H54 (cell line): ENCODE measurements around the gene MBD3L2B.
"Not testable (repeated sequence)": the region's sequence is repeated elsewhere in the genome, so short reads cannot be mapped to it uniquely, and the experiment has no call there.

Experiments used
- DNase-seq: peaks from one replicate; pipeline ENCODE4 v3.0.0; 2011; ENCODE audit warnings: low spot score, mixed read lengths; ENCODE audit not compliant: insufficient read length
- FAIRE-seq: peaks from 3 replicates; lab custom pipeline; 2011; peaks lifted over from hg19 to GRCh38; lab: Jason Lieb, UNC
- POLR2A ChIP-seq: IDR thresholded peaks from 2 replicates; pipeline ENCODE4 v1.6.1; 2011; ENCODE audit warnings: low read depth, mild to moderate bottlenecking, low read length

The MBD3L2B gene

DNA sequence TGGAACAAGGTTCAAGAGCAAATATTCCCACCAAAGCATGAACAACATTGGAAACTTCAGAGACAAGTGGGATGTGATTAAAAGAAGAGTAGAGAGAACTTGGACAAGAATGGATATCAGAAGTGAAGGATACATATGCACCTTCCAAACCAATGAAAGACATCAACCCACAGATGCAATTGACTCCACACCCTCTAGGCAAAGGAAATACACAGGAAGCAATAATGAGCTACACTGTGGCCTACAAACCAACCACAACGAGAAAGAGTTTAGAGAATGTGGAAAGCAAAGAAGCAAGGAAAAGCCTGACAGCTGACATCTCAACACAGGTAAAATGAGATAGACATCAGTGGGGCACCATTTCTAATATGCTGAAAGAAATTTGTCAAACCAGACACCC, 7.6 kb upstream of the MBD3L2B start:
- not testable (repeated sequence) for FAIRE-seq

DNA sequence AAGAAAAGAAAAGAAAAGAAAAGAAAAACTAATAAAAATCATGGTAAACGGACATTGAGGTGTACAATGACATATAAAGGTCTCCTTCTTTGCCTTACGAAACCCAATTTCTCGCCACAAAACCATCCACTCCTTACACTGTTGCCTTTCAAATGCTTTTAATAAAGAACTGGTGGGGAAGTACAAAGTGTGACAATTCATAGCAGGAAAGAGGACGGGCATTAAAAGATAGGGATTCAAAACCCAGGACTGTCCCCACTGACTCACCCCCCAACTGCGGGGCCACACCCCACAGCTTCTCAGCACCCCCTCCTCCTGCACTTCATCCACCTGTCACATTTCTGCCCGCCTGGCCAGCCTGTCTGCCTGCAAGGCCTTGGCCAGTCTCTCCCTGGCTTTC, 2.4 kb downstream of the MBD3L2B start:
- no peak for FAIRE-seq
- DNase-seq: no peak
- no peak for TF ChIP-seq POLR2A

More for the DNA sequence above, 7.6 kb upstream of the MBD3L2B start:
- not testable (repeated sequence) for DNase-seq

DNA sequence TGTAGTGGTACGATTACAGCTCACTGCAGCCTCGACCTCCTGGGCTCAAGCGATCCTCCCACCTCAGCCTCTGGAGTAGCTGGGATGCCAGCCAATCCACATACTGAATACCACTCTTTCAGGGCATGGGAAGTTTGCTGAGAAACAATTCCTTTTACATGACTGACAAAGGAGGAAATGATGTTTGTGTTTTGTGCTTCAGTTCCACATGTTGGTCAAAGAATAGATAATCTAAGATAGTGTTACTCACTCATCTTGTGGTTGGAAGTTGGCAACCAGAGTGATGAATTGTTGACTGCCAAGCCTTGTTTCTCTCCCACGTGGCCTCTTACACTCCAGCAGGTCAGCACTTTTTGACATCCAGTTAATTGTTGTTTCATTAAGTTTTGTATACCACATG, 7.6 kb downstream of the MBD3L2B start:
- DNase-seq: no peak
- no peak for TF ChIP-seq POLR2A
- no peak for FAIRE-seq

DNA sequence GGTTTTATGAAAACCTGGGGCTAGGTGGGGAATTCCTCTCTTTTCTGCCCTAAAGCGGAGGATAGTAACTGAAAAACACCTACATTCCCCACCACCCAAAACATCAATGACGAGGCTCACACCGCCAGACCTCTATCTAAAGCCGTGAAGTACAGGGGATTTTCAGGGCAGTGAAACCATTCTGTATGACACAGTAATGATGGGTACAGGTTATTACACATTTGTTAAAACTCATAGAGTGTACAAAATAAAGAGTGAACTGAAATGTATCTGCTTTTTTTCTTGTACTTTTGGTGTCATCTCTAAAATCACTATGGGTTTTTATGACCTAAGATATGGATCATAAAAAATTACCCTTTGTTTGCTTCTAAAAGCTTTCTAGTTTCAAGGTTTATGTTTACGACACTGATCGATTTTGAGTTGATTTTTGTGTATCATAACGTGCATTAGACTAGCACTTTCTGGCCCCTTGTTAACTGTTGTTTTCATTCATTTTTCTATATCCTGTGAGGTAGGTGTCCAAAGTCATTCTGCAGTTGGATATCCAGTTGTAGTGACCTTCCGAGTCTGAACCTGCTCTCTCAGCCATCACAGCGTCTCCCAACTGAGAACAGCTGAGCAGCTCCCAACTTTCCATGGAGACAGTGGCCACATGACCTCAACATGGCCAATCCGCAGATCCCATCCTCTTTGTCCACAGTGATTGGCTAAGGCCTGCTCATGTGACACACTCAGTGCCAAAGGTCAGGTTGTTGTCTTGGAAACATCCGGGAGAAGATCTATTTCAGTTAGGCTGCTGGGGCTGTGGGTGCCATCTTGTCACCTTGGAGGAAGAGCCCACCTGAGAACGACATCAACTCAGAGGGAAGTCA, 10.3 kb downstream of the MBD3L2B start:
- DNase-seq: no peak
- FAIRE-seq: no peak
- no peak for TF ChIP-seq POLR2A

DNA sequence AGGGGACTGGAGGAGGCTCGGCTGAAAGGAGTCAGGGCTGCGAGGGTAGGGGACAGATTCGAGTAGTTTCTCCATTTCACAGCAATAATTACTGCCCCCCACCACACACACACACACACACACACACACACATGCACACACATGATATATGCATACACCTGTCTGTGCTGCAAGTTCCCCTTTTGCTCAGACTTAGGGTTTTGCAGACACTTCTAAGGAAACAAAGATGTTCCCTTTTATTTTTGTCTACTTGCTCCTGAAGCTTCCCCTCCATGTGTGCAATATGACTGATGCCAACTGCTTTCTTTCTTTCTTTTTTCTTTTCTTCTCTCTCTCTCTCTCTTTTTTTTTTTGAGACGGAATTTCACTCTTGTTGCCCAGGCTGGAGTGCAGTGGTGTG, 13.4 kb downstream of the MBD3L2B start:
- DNase-seq: no peak
- no peak for FAIRE-seq
- TF ChIP-seq POLR2A: no peak

DNA sequence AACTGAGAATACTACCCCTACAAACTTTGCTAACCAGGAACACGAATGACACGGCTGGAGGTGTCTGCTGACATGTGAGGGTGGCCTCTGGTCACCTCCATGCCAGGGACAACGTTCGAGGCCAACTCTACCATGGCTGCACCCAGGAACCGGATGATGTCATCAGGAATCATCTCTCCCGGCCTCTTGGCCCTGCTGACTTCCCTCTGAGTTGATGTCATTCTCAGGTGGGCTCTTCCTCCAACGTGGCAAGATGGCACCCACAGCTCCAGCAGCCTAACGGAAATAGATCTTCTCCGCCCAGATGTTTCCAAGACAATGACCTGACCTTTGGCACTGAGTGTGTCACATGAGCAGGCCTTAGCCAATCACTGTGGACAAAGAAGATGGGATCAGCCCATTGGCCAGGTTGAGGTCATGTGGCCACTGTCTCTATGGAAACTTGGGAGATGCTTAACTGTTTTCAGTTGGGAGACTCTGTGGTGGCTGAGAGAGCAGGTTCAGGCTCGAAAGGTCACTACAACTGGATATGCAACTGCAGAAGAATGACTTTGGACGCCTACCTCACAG, 15.0 kb downstream of the MBD3L2B start:
- DNase-seq: no peak
- FAIRE-seq: no peak
- TF ChIP-seq POLR2A: no peak

DNA sequence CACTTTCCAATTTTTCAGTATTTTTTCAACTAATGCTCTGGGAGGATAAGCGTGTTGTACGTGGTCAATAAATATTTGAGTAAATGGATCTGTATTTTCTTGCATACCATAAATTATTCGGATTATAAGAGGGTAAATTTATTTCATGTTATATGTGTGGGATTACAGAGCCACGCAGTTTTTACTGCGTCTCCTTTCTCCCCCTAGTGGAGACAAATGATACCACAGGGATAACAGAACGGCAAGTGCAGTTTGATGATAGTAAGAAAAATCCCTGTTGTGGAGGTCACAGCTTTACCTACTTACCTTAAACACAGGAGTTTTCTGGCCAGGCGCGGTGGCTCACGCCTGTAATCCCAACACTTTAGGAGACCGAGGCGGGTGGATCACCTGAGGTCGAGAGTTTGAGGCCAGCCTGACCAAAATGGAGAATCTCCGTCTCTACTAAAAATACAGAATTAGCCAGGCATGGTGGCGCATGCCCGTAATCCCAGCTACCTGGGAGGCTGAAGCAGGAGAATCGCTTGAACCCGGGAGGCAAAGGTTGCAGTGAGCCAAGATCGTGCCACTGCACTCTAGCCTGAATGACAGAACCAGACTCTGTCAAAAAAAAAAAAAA, 16.8 kb downstream of the MBD3L2B start:
- FAIRE-seq (no peak), DNase-seq (no peak)
- no peak for TF ChIP-seq POLR2A

DNA sequence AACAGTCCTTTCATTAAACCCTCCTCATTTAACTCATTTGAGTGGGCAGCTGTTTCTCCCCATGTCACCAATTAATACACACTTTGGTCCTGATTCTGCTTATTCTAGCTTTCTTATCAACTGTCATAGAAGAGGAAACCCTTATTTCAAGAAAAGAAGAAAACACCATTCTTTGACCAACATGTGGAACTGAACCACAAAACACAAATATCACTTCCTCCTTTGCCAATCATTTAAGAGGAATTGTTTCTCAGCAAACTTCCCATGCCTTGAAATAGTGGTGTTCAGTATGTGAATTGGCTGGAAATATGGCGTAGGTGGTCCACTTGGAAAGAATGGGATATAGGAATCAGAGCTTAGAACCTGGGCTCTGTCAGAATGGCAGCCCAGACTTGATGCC, 20.4 kb downstream of the MBD3L2B start:
- no peak for TF ChIP-seq POLR2A
- FAIRE-seq (no peak), DNase-seq (no peak)

DNA sequence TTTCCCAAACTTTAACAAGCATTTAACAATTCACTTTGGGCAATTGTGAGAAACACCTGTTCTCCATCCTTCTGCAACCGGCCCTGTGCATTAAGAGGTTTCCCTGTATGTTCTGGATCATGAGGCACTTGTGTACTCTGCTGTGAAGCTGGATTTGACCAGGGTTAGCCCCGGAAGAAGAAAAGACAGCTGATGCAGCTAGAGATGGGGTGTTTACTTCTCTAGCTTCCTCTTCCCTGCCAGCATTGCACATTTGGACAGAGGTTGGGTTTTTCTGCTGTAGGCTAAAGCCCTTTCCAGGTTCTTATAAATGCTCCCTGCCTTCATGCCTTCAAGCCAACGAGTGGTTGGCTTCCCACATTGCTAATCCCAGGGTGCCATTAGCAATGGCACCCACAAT, 20.9 kb downstream of the MBD3L2B start:
- TF ChIP-seq POLR2A: no peak
- FAIRE-seq: no peak
- DNase-seq: no peak

DNA sequence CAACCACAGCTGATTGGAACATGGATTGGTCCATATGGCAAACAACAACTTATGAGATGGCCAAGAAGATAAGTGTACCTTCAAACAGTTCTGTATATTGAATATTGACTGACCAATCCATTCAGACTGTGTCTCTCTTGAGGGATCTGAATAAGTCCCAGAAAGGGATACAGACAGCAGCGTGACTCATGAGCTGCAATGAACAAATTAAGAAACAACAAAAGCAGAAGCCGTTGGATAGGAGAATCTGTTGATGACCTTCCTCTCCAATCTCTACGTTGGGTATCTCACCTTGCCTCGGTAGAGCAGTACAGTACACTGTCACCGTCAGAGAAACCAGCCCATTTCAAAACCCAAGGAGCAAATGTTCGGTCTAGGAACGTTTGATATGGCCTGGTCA, 21.3 kb downstream of the MBD3L2B start:
- TF ChIP-seq POLR2A: no peak
- no peak for DNase-seq
- no peak for FAIRE-seq

DNA sequence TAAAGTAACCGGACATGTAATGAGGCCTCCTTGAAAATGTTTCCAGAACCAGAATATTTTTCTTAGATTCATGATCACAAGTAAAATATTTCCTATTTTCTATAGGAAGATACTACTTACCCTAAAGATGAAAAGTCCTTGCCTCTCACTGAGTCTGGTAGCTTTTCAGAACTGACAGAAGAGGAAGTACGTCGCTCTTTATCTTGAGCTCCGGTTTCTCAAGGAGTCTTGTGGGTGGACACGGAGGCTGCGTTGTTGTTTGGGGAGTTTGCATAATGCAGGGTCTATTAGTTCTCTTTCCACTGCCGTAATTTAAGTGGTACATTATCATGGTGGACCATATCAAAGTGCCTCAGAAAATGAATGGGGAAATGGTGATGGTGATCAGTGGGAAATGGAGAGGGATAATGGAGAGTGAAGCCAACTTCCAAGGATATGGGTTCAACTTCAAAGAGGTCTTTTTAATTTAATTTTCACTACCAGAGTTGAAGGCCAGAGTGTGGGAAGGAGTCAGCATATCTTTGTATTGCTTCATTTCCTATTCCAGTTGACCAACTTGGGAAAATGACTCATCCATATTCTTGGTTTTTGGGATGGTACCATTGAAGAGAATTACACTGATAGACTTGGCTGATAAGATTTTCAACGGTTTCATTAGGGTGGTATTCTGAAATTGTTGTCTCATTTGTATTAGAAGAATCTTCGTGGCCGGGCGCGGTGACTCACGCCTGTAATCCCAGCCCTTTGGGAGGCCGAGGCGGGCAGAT, 23.4 kb downstream of the MBD3L2B start:
- no peak for DNase-seq
- TF ChIP-seq POLR2A: no peak
- FAIRE-seq: no peak

DNA sequence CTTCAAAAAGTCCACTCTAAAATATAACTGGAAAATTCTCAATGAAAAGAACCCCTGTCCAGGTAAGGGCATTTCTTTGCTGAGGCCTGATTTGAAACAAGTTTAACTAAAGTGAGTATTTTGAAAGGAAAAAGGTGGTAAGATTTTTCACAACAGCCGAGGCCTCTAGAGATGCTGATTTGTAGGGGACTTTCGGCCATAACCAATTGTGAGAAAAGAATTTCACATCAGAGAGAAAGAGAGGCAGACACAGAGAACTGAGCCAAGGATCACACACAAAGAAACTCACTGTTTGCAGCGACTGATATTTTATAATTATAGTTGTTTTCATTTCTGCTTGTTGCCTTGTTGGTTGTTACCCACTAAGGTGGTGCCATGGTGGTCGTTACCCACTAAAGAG, 24.4 kb downstream of the MBD3L2B start:
- FAIRE-seq (no peak), DNase-seq (no peak)
- TF ChIP-seq POLR2A: no peak

DNA sequence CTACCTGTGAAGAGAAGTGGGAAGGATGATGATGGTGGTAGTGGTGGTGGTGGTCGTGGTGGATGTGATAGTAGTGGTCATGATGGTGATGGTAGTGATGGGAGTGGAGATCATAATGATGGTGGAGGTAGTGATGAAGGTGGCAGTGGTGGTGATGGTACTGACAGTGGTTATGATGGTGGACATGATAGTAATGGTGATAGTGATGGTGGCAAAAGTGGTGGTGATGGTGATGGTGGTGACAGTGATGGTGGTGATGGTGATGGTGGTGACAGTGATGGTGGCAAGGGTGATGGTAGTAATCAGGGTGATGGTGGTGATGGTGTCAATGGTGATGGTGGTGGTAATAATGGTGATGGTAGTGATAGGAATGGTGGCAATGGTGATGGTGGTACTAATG, 26.2 kb downstream of the MBD3L2B start:
- DNase-seq: no peak
- no peak for FAIRE-seq
- TF ChIP-seq POLR2A: no peak

DNA sequence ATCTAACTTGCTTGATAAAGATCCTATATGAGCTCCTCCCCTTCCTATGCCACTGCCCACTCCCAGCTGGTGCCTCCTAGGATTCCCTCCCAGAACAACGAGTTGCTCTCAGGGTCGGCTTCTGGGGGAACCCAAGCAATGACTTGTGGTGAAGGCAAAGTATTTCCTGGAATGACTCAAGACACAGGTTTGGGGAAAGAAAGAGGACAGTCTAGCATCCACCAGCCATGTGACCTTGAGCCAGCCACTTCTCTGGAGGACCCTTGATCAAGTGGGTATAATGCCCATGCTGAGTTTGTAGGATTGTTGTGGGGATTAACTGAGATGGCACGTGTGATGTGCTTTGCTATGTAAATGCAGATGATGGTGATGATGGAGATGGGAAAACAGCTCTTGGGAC, 33.0 kb downstream of the MBD3L2B start:
- TF ChIP-seq POLR2A: no peak
- no peak for DNase-seq
- no peak for FAIRE-seq
